CD4-positive, alpha-beta T cell (primary cell): Measurements from ENCODE around the gene TAS2R38. TPM values are rescaled to one million over a fixed set of nuclear protein-coding genes. Genes with fewer than 3 reads are reported as not detected.

Experiments
- ATAC-seq: fragments of 200-7000 bp; cut with Tn5 transposase; one replicate; pipeline ENCODE4 v1.10.0; 2022; ENCODE audit warnings: mild to moderate bottlenecking; ENCODE audit not compliant: poor library complexity
- CTCF ChIA-PET: fragments of 350-600 bp; sonication (Branson Sonifier 250); formaldehyde crosslinking; loops from one replicate; lab custom pipeline; 2021; ENCODE audit warnings: antibody characterized with exemption, inconsistent platforms; lab: Charles Lee
- POLR2A ChIA-PET: fragments of 350-600 bp; sonication (Branson Sonifier 250); formaldehyde crosslinking; loops from one replicate; lab custom pipeline; 2021; ENCODE audit warnings: antibody characterized with exemption, inconsistent platforms; lab: Charles Lee
- DNase-seq, 14 experiments: peaks; one replicate each; pipeline ENCODE4 v3.0.0-alpha.2; 2013 to 2020; ENCODE audit warnings: mixed read lengths in 2 of 14
- H3K27ac ChIP-seq, 2 donors: one replicate each; pipeline versions ENCODE4 v1.5.1 to v1.7.0; 2013; ENCODE audit warnings: low read length in 2 of 2, low read depth in 1 of 2, mild to moderate bottlenecking in 1 of 2
- H3K27me3 ChIP-seq, 2 experiments: 1 replicate in 1 of 2; 2 replicates in 1 of 2; pipeline versions ENCODE4 v1.6.1 to v1.7.0; 2013; ENCODE audit warnings: low read length in 2 of 2, control low read depth in 1 of 2, mild to moderate bottlenecking in 1 of 2, moderate library complexity in 1 of 2; ENCODE audit not compliant: insufficient read depth in 2 of 2, control insufficient read depth in 1 of 2
- H3K36me3 ChIP-seq: one replicate; pipeline ENCODE4 v1.6.1; 2013; ENCODE audit warnings: low read length, control low read depth; ENCODE audit not compliant: insufficient read depth
- H3K4me1 ChIP-seq: one replicate; pipeline ENCODE4 v1.6.1; 2013; ENCODE audit warnings: low read length, control low read depth; ENCODE audit not compliant: insufficient read depth
- H3K4me3 ChIP-seq: one replicate; pipeline ENCODE4 v1.5.1; 2013; ENCODE audit warnings: mild to moderate bottlenecking, low read length, moderate library complexity
- H3K9me3 ChIP-seq, 2 experiments: 1 replicate in 1 of 2; 2 replicates in 1 of 2; pipeline versions ENCODE4 v1.6.1 to v1.7.0; 2013; ENCODE audit warnings: low read length in 2 of 2, mild to moderate bottlenecking in 2 of 2, control low read depth in 1 of 2, moderate library complexity in 1 of 2; ENCODE audit not compliant: control insufficient read depth in 1 of 2, insufficient read depth in 1 of 2
- H3K27ac Mint-ChIP-seq: one replicate; pipeline ENCODE4 v1.8.0; 2020; ENCODE audit warnings: mixed read lengths
- H3K27me3 Mint-ChIP-seq: one replicate; pipeline ENCODE4 v1.8.0; 2021; ENCODE audit warnings: mixed read lengths
- H3K36me3 Mint-ChIP-seq: one replicate; pipeline ENCODE4 v1.8.0; 2021; ENCODE audit warnings: low read depth, mixed read lengths
- H3K4me1 Mint-ChIP-seq: one replicate; pipeline ENCODE4 v1.8.0; 2021; ENCODE audit warnings: low read depth, mixed read lengths
- H3K4me3 Mint-ChIP-seq: one replicate; pipeline ENCODE4 v1.8.0; 2020; ENCODE audit warnings: mild to moderate bottlenecking, mixed read lengths
- H3K9me3 Mint-ChIP-seq: one replicate; pipeline ENCODE4 v1.8.0; 2020; ENCODE audit warnings: mixed read lengths
- CTCF ChIP-seq: fragments of 200-600 bp; IDR thresholded peaks from one replicate; pipeline ENCODE4 v1.8.0; 2022; ENCODE audit warnings: antibody characterized with exemption, mild to moderate bottlenecking
- intact Hi-C, 2 experiments: fragments of 100-400 bp; cut with DNase I in 1 of 2; cut with micrococcal nuclease in 1 of 2; formaldehyde crosslinking; loops; one replicate each; pipeline versions ENCODE4 v1.15.1 to v1.9.0; 2023 to 2025; cut with DNase I, micrococcal nuclease
- total RNA-seq, 174 experiments: library from RNA in 2 of 174; stranded (reverse) in 2 of 174; gene quantifications; one replicate each; pipeline ENCODE4 v1.2.3 and lab custom pipeline; 2021 to 2026

The TAS2R38 gene
- total RNA-seq, 2 experiments from 2014 or later: not detected

GRCh38 chr7:141930211-141930610 lies 43.4 kb downstream of the TAS2R38 start:
- intact Hi-C loops: no loop called here
- ChIA-PET CTCF (no interaction called here), POLR2A (no interaction called here)
- Histone ChIP-seq H3K4me1 (no peaks in the 10 kb centered on the region), H3K27me3 (peaks cover 0 to 2% of the 10 kb centered on the region in 2 experiments), H3K36me3 (no peaks in the 10 kb centered on the region), H3K27ac (no peak overlapping the region), H3K9me3 (no peaks in the 10 kb centered on the region), H3K4me3 (no peak overlapping the region)
- Mint-ChIP-seq H3K36me3 (no peaks in the 10 kb centered on the region), H3K27ac (no peak overlapping the region), H3K9me3 (no peaks in the 10 kb centered on the region), H3K4me1 (no peaks in the 10 kb centered on the region), H3K27me3 (peaks cover 11% of the 10 kb centered on the region), H3K4me3 (no peak overlapping the region)
- no peak for TF ChIP-seq CTCF
- ATAC-seq: no peak
- DNase-seq: no peak

DNA sequence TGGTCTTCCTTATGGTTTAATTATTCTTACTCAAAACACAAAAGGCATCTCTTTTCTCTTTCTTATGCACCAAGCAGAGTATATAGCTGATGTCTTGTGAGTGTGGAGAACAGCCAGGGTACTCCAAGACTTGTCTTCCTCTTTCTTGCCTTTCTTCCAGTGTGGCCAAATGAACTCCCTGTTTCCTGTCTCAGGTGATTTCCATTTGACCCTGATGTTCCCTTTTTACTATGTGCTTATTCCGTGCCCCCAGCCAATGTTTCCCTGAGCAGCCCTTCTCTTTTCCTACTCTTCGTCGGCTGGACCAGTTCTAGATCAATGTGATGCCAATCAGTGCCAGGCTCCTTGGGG lies 44.8 kb downstream of the TAS2R38 start:
- H3K4me3 Mint-ChIP-seq: no peak overlapping the region
- ATAC-seq: no peak

GRCh38 chr7:141928146-141928844 lies 45.3 kb downstream of the TAS2R38 start:
- ATAC-seq (no peak), DNase-seq (no peak)
- H3K4me1 ChIP-seq: no peaks in the 10 kb centered on the region
- no peak overlapping the region for H3K27ac ChIP-seq
- POLR2A ChIA-PET: no interaction called here
- Mint-ChIP-seq H3K4me3 (no peak overlapping the region), H3K4me1 (no peaks in the 10 kb centered on the region), H3K9me3 (no peaks in the 10 kb centered on the region), H3K27ac (no peak overlapping the region), H3K36me3 (no peaks in the 10 kb centered on the region), H3K27me3 (peaks cover 11% of the 10 kb centered on the region)
- H3K27me3 ChIP-seq: peaks cover 0 to 2% of the 10 kb centered on the region in 2 experiments
- TF ChIP-seq CTCF: no peak
- no peaks in the 10 kb centered on the region for H3K36me3 ChIP-seq
- CTCF ChIA-PET: no interaction called here
- intact Hi-C loops: no loop called here
- H3K4me3 ChIP-seq: no peak overlapping the region
- H3K9me3 ChIP-seq: no peaks in the 10 kb centered on the region

More for the DNA sequence above, 44.8 kb downstream of the TAS2R38 start:
- no peaks in the 10 kb centered on the region for H3K9me3 ChIP-seq
- Mint-ChIP-seq H3K36me3 (no peaks in the 10 kb centered on the region), H3K27ac (no peak overlapping the region), H3K27me3 (peaks cover 11% of the 10 kb centered on the region), H3K4me1 (no peaks in the 10 kb centered on the region), H3K9me3 (no peaks in the 10 kb centered on the region)
- no peak overlapping the region for H3K4me3 ChIP-seq
- no peak overlapping the region for H3K27ac ChIP-seq
- TF ChIP-seq CTCF: no peak
- POLR2A ChIA-PET: no interaction called here
- intact Hi-C loops: no loop called here
- peaks cover 0 to 2% of the 10 kb centered on the region in 2 experiments for H3K27me3 ChIP-seq
- peak in 2 of 14 experiments; percentile 13 to 20 for DNase-seq
- no peaks in the 10 kb centered on the region for H3K4me1 ChIP-seq
- no peaks in the 10 kb centered on the region for H3K36me3 ChIP-seq
- CTCF ChIA-PET: no interaction called here

Other genes with a start within 250 kb of the TAS2R38 start
- 100 to 1,000 TPM; 108 to 116 TPM for gene SSBP1, start 235.4 kb downstream of the TAS2R38 start, total RNA-seq
- under 1 TPM; 0.25 to 0.31 TPM for gene TAS2R3, start 209.7 kb downstream of the TAS2R38 start, total RNA-seq
- gene TAS2R4, start 197.1 kb downstream of the TAS2R38 start, total RNA-seq: under 1 TPM; 0.16 to 0.17 TPM
- under 1 TPM; 0.47 to 0.56 TPM for gene TAS2R5, start 183.6 kb downstream of the TAS2R38 start, total RNA-seq
- gene PRSS37, start 132.3 kb downstream of the TAS2R38 start, total RNA-seq: not detected
- not detected for gene OR9A4, start 57.4 kb downstream of the TAS2R38 start, total RNA-seq
- gene CLEC5A, start 26.8 kb downstream of the TAS2R38 start, total RNA-seq: not detected
- not detected for gene MGAM, start 22.1 kb upstream of the TAS2R38 start, total RNA-seq
- gene MGAM2, start 137.9 kb upstream of the TAS2R38 start, total RNA-seq: not detected